HUES6 (cell line): ENCODE data around the gene TBC1D32.
"Not testable (repeated sequence)": the region's sequence is repeated elsewhere in the genome, so short reads cannot be mapped to it uniquely, and the experiment has no call there.

Experiments used
- H3K27ac ChIP-seq: 2 replicates; pipeline ENCODE4 v1.7.0; 2013; ENCODE audit warnings: low read depth, mild to moderate bottlenecking, low read length, inconsistent platforms
- H3K27me3 ChIP-seq: 2 replicates; pipeline ENCODE4 v1.6.1; 2013; ENCODE audit warnings: low read length; ENCODE audit not compliant: control insufficient read depth, insufficient read depth
- H3K36me3 ChIP-seq: 2 replicates; pipeline ENCODE4 v1.6.1; 2013; ENCODE audit warnings: low read length; ENCODE audit not compliant: control insufficient read depth, insufficient read depth
- H3K4me1 ChIP-seq: 2 replicates; pipeline ENCODE4 v1.6.1; 2013; ENCODE audit warnings: low read length; ENCODE audit not compliant: control insufficient read depth, insufficient read depth
- H3K4me3 ChIP-seq: 2 replicates; pipeline ENCODE4 v1.5.1; 2013; ENCODE audit warnings: low read depth, low read length
- H3K9ac ChIP-seq: one replicate; pipeline ENCODE4 v1.6.1; 2013; ENCODE audit warnings: mild to moderate bottlenecking, low read length
- H3K9me3 ChIP-seq: 2 replicates; pipeline ENCODE4 v1.6.1; 2013; ENCODE audit warnings: low read depth, low read length; ENCODE audit not compliant: control insufficient read depth, insufficient read depth

TBC1D32 gene

DNA sequence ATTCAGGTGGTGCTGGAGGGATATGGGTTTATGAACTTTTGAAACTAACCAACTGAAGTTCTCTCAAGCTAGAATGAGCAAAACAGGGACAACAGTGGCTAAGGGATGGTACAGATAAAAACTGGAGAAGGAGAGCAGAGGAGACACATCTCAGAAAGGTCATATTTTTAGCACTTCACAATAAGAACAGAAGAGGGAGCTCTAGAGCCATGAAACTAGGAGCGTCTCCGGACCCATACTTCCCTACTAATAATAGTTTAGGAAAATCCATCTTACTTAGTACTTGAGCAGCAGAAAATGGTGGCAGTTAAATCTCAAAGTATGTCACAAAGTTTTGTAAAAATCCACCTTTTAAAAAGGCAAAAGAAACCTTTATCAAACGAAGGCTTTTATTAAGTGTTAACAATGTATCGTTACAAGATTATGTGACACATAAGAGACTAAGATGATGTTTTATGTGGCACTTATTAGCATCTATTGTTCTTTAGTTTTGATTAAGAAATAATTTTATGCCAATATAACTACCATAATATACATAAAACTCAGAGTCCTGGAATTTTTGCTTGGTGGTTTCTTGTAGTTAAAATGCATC lies 278.6 kb downstream of the TBC1D32 start:
- Histone ChIP-seq H3K9ac (no peak overlapping the region), H3K4me1 (no peaks in the 10 kb centered on the region), H3K9me3 (no peaks in the 10 kb centered on the region), H3K27me3 (no peaks in the 10 kb centered on the region), H3K4me3 (no peak overlapping the region), H3K36me3 (no peaks in the 10 kb centered on the region), H3K27ac (no peak overlapping the region)

DNA sequence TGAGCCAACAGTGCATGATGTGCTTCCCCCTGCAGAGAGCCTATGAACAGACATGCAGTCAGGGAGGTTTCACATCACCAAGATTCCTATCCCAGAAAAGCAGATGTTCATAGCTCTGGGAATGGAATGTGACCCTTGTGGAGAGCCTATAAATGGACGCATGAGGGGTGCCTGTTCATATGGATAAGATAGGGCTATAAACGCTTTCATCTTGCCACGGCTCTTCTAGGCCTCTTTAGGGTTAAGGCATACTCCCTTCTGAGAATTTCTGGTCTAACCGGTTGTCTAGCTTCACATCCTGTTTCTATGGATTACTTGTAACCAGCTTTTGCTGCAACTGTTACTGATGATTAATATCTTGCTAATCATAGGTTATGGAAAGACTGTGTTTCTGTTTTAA lies 285.7 kb downstream of the TBC1D32 start:
- H3K27ac ChIP-seq, H3K9ac ChIP-seq, H3K36me3 ChIP-seq, H3K4me1 ChIP-seq, H3K4me3 ChIP-seq, H3K9me3 ChIP-seq, H3K27me3 ChIP-seq: not testable (repeated sequence)

DNA sequence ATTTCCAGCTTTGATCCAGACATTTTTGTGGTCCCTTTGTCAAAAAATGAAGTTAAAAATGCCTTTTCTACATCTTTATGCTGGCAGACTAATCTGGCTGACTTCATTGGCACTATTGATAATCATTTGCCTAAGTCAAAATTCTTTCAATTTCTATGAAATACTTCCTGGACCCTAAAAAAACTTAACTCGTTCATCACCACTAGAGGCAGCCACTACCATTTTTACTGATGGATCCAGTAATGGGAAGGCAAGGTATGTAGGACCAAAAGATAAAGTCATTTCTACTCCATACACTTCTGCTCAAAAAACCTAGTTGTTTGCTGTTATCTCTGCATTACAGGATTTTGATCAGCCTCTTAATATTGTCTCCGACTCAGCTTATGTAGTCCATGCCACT lies 289.4 kb downstream of the TBC1D32 start:
- not testable (repeated sequence) for H3K27me3 ChIP-seq, H3K9ac ChIP-seq, H3K27ac ChIP-seq, H3K36me3 ChIP-seq, H3K4me3 ChIP-seq, H3K4me1 ChIP-seq, H3K9me3 ChIP-seq

DNA sequence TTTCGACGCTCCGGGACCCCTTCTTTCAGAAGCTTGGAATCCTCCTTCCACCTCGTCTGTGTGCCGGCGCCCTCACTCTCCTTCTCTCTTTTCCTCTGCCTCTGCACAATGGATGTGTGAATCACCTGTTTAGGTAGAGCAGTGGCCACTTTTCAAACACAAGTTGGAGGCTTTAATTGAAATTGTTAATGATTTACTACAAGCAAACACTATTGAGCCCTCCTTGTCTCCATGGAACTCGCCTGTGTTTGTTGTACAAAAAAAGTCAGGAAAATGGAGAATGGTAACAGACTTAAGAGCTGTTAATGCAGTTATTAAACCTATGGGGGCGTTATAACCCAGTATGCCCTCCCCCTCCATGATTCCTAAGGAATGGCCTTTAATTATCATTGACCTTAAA lies 290.6 kb downstream of the TBC1D32 start:
- not testable (repeated sequence) for H3K9me3 ChIP-seq, H3K4me3 ChIP-seq, H3K36me3 ChIP-seq, H3K9ac ChIP-seq, H3K27ac ChIP-seq, H3K27me3 ChIP-seq, H3K4me1 ChIP-seq

DNA sequence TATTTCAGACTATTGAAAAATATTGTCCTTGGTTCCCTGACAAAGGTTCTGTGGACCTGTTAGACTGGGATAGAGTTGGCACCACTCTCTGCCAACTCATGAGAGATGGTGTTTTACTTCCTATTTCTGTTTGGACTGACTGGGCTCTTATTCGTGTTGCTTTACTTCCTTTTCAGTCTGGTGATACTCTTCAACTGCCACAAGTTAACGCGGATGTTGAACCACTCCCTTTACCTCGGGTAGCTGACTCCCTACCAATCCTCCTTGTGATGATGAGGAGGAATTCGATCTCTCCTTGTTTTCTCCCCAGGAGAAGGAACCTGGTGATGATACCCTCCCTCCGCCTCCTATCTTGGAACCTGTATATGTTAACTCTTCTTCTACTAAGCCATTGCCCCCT lies 291.1 kb downstream of the TBC1D32 start:
- not testable (repeated sequence) for H3K4me3 ChIP-seq, H3K4me1 ChIP-seq, H3K9me3 ChIP-seq, H3K27ac ChIP-seq, H3K9ac ChIP-seq, H3K27me3 ChIP-seq, H3K36me3 ChIP-seq

DNA sequence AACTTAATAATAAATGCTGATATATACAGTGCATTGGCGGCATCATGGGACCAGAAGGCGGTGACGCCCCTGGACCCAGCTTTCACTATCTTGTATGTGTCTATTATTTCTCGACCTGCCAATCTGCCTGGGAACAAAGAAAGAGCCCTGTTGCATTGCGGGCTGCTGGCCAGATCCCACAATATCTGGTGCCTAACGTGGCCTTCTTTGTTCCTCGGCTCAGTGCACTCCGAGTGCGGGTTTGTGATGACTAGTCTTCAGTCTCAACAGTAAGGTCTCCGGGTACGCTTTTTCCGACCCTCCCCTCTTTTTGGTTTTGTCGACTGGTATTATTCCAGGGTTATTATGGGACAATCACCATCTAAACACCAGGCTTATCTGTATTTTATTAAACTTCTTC lies 291.5 kb downstream of the TBC1D32 start:
- H3K4me1 ChIP-seq, result no peaks in the 10 kb centered on the region
- no peak overlapping the region for H3K27ac ChIP-seq

DNA sequence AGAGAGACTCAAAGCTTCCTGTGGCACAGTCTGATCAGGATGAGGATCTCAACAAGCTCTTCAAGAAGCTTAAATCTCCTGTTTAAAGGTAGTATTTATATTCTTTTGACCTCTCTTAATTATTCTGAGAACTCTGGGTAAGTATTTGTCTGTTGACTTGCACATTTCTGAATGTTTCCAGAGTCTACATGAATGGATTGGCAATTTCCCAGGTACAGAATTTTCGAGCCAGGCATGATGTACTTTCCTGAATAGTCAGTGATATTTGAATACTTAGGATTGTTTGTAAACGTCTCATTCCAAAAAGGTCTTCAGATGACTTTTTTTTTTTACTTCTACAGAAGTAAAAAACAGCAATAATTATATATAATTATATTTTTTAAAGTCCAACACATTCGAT lies 293.4 kb downstream of the TBC1D32 start:
- Histone ChIP-seq H3K36me3 (no peaks in the 10 kb centered on the region), H3K27me3 (no peaks in the 10 kb centered on the region), H3K9ac (no peak overlapping the region), H3K27ac (no peak overlapping the region), H3K4me1 (no peaks in the 10 kb centered on the region), H3K9me3 (peaks cover 5% of the 10 kb centered on the region; the same call in 1 of the 2 replicates), H3K4me3 (no peak overlapping the region)

More for the DNA sequence above, 291.5 kb downstream of the TBC1D32 start:
- Histone ChIP-seq H3K36me3 (no peaks in the 10 kb centered on the region), H3K9me3 (peaks cover 5% of the 10 kb centered on the region; the same call in 1 of the 2 replicates), H3K4me3 (no peak overlapping the region), H3K27me3 (no peaks in the 10 kb centered on the region), H3K9ac (no peak overlapping the region)

DNA sequence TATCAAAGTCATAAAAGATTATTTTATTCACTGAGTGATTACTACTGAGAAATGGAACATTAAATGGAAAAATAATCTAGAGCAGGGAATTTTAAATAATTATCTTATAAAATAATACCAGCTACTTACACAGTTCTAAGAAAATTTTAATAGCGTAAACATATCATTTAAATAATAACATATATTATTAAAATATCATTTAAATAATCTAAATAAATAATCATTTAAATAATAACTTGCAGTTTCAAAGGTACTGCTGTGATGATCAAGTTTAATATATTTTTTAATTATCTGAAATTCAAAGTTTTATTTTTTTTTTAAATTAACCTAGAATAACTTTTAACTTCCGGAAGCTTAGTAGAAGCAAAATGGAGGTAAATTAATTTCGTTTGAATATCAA lies 301.2 kb downstream of the TBC1D32 start:
- no peaks in the 10 kb centered on the region for H3K36me3 ChIP-seq
- H3K27ac ChIP-seq, result no peak overlapping the region
- H3K9ac ChIP-seq, result no peak overlapping the region
- H3K27me3 ChIP-seq, result no peaks in the 10 kb centered on the region
- no peaks in the 10 kb centered on the region for H3K9me3 ChIP-seq
- H3K4me3 ChIP-seq, result no peak overlapping the region
- H3K4me1 ChIP-seq, result no peaks in the 10 kb centered on the region

DNA sequence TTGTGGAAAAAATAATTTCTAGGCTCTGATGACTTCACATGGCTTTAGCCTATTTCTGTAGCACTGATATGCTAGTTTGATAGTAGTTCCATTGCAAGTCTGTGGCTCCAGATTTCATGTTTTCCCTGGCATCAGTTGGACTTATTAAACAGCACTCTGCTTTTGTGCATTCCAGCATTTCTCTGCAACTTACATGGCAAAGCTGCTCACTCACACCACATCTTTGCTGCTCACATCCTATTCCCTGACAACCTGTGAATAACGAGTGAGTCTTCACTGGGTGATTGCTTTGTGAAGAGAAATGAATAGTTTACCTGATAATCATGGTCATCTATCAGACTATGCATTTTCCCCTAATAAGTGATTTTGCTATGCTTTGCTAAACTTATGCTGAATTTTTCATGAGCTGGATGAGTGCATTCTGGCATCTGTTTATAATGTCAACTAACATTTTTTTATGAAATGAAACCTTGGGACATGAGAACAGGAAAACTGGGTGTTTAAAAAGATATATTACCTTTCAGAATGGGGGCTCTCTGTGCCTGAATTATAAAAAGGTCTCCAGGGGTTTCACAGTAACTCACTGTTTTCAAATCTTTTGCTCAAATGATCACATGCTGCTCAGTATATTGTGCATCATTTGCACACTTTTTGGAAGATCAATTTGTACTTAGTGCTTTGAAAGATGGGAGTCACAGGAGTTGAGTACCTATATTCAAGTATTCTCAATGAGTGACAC lies 301.8 kb downstream of the TBC1D32 start:
- Histone ChIP-seq H3K27ac (no peak overlapping the region), H3K9me3 (no peaks in the 10 kb centered on the region), H3K36me3 (no peaks in the 10 kb centered on the region), H3K27me3 (no peaks in the 10 kb centered on the region), H3K9ac (no peak overlapping the region), H3K4me1 (no peaks in the 10 kb centered on the region), H3K4me3 (no peak overlapping the region)
